HCEC 1CT (cell line): Measurements from ENCODE around the gene SP140.
"Not testable (repeated sequence)": the region's sequence is repeated elsewhere in the genome, so short reads cannot be mapped to it uniquely, and the experiment has no call there.

Experiments
- DNase-seq: peaks from one replicate; pipeline ENCODE4 v3.0.0-alpha.2; 2017

SP140 gene

DNA sequence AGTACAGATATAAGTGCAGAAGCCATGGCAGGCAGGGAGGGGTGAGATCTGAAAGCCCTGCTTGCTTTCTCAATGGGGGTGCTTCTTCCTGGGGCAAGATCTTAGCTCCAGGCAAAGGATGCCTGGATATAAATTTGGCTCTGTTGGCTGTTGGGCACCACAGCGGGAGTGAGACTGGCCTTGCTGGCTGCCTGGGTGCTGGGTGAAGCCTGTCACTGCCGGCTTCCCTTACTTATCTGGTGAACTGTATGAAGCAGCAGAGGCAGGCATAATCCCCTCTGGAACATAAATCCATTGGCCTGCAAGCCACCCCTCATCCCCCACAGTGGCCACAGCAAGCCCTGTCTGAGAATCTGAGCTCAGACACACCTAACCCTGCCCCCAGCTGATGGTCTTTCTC is 74.1 kb downstream of the SP140 start:
- DNase-seq: no peak

DNA sequence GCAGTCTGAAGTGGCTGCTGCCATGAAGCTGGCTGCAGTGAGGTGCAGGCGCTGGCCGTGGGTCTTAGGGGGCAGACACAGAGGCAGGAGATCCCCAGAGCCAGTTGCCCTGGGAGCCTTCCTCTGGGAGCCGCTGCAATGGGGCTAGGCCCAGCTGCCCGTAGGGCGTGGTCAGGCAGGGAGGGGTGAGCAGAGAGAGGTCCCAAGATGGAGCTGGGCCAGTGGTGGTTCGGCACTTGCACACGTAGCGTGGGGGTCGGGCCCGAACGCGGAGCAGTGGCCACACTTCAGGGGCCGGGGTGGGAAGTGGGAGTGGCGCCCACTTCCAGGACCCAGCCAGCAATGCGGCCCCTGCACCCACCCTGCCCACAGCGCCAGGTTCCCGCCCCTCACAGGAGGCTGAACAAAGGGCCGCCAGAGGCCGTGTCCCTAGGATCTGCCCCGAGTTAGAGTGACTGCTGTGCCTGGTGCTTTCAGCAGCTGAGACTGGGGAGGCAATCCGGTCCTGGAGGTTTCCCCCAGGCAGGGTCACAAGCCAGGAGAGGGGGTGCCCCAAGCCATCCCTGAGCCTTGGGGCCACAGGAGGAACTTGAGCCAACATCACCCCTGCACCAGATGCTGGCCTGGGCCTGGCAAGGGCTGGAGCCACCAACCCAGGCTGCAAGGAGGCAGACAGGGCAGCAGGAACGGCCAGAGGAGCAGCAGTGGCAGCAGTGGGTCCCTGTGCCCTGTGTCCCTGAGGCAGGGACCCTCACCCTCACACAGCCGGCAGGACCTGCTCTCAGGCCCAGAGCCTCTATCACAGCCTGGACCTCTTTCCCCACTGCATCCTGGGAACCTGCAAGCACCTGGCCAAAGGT is 80.1 kb downstream of the SP140 start:
- DNase-seq: no peak

DNA sequence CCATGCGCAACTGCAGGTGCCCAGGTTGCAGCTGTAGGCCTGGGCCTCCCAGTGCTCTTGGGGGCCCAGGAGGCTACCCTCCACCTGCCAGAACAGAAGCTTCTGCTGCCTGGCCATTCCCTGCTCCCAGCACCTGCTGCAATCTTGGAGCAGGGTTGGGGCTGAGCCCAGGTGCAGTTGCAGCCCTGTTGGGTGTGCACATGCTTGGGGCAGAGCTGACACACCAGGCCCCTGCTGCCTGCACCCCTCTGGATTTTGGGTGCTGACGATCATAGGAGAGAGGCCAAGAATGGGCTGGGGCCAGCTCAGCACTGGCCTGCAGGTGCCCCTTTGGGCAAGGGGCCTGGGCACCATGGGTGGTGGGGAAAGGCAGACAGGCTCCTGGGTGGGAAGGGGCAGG is 80.9 kb downstream of the SP140 start:
- DNase-seq: no peak

DNA sequence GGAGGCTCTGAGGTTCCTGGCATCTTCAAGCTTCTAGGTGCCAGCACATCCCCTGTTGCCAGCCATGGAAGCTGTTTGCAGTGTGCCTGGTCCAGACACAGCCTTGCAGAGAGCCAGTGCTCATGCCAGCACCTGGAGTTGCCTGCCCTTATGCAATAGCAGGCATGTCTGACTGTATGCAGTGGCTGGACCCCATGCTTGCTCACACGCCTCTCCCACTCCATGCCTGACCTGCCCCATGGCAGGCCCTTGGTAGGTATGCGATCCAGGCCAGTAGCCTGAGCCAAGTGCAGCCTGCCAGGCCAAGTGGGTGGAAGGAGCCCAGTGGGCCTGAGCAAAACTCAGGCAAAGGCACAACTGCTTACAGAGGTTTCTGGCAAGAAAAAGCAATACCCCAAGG is 81.9 kb downstream of the SP140 start:
- no peak for DNase-seq

DNA sequence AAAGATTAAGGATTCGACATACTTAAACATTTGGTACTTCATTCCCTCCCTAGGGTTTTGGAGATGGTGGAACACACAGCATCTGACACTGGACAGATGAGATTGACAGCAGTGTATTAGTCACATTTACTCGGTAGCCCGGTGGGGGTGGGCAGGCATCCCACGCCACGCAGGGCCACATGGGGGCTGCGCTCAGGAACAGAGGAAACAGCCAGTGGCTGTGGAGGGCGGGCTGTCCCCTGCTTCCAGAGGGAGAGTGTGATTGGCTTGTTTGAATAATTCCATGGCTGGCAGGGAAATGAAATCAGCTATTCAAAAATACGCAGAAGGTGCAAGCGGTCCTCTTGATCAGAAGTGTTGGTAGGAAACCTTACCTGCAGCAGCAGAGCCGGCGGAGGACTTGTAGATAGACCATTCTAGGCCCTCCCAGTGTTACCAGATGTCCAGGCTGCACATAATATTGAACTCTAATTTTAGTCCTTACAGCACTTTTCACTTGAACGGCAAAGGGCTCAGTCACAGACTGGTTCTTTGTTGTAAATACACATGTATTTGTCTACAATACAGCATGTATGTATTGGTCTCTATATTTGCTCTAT is 83.0 kb downstream of the SP140 start:
- no peak for DNase-seq

DNA sequence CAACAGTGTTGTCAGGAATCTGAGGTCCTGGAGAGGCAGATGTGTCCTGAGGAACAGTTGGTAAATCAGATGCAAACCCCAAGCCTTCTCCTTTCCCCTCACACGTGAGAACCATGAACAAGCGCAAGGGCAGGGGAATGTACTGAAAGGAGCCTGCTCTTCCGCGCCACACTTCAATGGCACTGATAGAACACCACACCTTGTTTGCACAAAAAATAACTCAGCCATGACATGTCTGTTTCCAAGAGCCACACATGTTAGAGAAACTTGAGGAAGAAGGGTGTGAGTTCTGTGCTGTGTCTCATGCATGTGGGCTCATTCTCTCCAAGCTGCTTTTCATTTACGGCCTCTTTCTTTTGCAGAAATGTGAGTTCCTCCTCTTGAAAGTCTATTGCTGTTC is 85.3 kb downstream of the SP140 start:
- DNase-seq: not testable (repeated sequence)

DNA sequence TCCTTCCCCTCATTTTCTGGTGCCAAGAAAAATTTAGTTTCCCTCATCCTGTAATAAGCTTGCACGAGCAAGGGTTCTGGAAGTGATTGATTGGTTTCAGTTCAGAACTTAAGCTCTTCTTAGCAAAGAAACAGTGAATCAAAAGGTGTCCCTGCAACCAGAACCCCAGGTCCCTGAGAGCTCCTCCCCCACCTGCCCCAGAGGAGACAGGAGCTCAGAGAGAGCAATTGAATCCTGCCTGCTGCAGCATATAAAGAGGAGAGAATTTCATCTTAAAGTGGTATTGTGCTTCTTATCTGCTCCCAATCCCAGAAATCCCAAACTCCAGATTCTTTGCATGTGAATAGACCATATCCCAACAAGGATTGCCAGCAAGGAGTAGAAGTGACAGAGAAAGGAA is 86.1 kb downstream of the SP140 start:
- not testable (repeated sequence) for DNase-seq

DNA sequence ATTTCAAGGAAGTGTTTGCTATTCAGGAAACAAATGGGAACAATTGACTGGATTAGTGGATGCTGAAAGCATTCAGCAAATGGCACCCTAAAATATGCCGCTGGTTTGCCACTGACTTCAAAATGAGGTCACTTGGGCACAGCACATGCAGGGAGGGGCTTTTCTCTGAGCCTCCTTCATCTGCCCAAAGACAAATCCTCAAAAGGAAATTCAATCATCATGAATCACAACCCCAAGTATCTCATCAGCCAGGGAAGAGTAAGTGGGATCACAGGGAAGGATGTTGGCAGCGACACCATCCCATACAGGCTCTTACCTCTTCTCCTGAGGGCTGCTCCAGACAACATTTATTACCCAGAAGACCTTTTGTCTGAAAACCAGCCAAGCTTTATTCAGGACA is 87.1 kb downstream of the SP140 start:
- DNase-seq: peak; percentile 76

DNA sequence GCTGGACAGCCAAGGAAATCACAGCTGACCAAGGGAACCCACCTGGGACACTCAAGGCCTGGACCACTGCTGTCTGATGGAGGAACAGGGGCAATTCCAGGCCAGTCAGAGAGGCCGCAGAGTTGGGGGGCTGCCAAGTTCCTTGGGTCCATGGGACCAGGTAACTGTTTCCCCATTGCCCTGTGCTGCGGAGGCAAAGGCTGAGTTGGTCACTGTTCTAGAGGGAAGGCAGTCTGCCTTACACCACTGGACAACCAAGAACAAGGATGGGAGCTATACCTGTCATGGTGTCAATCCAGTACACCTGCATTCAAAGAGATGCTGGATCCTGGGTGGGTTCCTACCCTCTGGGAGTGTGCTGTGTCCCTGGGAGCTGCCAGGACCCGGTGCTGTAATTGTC is 91.8 kb downstream of the SP140 start:
- DNase-seq: no peak

DNA sequence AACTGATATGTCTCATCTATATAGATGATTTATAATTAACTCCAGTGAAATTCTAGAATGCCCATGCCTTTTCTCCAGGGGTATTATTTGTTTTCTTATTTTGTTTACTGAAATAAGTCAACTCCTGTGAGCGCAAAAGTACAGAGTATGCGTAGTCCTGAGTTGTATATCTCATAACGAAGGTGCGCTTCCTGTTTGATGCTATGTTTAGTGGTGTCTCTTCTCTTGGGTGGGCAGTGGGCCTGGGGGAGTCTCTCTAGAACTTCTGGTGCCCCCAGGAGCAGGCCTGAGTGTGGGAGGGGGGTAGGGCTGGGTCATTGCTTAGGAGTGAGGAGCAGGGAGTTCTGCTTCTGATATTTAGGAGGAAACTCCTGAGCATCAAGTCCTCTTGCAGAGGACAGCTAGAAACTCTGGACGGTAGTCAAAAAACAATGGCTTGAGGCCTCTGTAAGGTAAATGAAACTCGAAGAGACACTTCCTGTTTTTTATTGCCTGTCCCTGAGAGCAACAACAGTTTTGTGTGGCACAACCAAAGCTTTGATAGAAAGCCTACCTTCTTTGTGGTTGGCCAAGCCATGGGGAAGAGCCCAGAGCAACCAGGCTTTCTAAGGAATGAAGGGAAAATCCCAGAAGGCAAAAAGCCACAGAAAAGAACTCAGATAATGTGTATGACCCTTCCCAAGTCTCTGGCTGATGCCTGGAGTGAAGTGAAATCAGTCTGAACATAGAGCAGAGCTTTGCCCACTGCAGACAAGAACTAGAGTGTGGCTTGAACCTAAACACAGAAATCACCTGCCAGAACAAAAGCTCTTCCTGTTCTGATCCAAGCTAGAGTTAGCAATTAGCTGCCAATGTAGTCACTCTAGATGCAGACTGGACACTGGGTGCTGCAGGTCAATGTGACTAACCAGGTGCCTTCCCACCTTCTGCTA is 92.9 kb downstream of the SP140 start:
- no peak for DNase-seq

DNA sequence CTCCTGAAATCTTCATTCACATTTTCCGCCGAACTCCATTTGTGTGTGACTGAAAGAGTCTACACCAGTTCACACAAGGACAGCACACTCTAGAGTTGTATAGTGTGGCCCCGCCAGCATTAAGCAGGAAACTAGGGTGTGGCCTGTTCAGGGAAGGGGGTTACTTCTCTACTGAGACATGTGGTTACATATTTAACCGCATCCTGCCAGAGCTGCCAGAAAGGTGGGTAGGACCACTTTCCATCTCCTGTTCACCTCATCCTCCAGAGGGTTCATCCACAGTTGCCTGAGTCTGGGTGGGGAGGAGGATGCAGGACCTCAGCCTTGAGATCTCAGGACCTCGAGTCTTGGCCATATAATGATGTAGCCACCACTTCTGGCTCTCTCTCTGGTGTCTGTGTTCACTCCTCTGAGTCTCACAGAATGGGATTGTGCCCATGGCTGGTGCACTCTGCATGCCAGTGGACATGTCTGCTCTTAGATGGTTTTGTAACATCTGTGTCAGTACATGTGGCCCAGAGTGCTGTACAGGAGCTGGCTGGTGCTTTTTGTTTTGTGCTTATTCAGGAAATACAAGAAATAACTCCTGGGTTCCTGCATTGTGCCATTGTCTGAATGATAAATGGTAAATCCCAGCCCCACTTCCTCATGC is 93.8 kb downstream of the SP140 start:
- DNase-seq: no peak

DNA sequence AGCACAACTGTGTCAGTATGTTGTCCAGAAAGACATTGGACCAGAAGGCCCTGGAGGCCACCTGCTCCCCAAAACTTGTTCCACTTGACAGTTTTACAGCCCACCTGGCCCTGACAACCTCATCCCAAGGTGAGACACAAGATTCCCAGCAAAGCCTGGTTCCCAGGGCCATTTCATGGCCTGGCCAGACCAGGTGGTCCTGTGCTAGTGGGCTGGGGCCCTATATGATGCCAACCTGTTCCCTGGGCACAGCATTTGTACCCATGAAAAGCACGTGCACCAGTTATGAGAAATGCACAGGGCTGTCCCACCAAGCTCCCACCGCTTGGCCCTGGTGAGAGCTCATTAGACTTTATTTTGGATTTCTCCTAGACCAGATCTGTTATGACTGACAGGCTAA is 95.5 kb downstream of the SP140 start:
- DNase-seq: no peak

DNA sequence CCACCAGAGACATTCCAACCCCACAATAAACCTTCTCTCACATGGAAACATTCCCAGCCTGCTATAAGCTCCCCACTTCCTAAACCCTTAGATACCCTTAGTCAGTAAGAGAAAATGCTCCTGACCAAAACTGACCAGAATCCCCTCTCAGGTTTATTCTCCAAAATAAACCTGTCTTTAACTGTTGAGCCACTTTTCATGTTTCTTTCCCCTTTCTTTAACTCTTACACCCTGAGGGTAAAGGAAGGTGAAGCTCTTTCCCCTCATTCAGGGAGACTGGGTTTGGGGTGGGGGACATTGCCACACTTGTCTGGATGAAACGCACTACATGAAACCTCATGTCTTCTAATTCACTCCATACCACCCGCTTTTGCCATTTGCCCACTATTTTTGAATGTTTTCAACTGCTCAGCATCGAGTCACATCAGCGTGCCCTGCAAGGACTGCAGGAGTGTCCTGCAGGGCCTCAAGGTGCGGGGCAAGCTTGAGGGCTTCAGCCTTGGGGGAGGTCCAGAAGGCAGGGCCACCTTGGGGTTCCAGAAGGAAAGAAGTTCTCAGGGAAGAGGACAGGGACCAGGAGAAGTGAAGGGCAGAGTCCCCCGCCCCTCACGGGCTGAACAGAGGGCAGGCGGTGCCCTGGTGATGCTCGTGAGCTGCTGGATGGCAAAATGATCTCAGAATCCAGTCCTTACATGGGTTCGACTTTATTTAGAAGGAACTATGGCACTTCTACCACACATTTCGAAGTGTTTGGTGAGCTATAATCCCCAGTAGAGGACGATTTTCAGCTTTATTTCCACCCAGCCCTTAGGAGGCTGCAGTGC is 97.2 kb downstream of the SP140 start:
- no peak for DNase-seq

DNA sequence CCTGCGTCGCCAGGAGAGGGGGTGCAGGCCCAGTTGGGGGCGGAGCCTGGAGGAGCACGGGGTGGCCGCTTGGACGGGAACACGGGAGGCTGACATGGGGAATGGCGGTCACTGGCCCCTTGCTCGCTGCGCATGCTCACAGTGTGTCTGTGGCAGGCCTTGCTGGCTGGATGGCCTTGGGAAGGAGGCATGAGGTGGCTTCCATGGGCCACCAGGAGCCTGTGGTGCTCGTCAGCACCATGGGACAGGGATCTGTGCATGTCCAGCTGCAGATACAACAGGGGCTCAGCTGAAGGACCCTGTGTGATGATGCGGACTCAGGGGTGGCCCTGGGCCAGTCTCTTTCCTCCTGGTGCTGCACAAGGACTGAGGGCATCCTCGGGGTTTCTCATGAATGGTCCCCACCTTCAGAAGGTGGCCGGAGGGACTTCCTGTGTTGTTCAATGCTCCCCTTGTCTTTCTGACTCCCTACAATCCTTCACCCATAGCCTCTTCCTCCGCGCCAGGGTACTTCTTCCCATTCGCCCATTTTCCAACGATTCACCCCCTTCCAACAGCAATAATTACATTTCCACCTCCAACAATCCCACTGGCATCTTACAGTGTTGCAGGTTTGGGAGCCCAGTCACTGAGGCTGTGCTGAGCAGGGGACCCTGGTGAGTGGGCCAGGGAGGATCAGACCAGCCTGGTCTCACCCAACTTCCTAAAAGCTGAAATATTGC is 98.0 kb downstream of the SP140 start:
- DNase-seq: no peak

DNA sequence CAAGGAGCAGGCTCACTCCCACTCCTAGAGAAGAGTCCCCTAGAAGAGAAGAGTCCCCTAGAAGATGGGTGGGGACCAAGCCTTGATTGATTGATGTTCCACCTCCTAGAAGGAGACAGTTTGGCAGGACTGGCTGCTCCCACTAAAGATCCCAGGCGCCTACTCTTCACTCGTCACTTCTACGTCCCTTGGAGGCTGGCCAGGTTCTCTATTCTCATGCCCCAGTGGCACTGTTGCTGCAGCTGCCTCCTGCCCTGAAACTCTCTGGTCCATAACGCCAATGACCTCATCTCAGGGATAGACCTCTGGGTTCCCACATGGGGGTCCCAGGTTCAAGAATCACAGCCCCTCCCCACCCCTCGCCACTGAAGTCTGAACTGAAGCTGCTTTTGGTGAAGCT is 99.0 kb downstream of the SP140 start:
- DNase-seq: no peak

DNA sequence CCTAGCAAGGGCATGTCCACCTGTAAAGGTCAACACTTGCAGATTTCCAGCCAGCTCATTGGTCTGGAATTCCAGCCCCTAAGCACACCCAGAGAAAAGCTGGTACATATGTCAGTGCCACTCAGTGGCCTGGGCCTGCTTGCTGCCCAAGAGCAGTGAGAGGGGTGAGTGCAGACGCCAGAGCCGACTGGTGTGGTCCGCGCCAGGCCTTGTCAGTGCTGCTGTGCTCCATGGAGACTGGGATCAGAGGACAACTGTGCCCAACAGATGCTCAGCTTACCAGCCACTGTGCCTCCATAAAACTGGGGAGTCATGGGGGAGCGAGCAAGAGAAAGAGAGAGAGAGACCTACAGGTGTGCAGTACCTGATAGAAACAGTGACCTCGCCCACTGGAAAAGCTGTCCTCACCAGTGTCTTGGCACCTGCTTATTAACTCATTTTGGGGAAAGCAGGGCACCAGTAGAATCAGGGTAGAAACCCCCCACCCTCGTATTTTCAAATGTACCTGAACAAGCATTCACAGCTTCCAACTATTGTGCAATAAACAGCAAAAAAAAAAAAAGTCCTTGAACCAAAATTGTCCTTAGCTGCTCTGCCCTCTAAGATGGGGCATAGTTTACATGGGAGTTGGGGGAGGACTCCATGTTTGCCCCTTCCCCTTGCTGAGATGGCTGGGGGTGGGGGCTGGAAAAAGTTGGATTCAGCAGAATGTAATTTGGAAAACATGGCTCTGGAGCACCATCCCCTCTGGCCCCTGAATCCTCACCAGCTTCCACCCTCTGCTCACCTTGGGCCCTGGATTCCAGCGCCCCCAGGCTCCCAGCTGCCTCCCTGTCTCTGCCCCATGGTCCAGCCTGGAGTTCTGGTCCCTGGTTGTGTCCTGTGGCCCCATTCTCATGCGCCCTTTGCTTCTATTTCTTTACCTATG is 100.0 kb downstream of the SP140 start:
- no peak for DNase-seq

DNA sequence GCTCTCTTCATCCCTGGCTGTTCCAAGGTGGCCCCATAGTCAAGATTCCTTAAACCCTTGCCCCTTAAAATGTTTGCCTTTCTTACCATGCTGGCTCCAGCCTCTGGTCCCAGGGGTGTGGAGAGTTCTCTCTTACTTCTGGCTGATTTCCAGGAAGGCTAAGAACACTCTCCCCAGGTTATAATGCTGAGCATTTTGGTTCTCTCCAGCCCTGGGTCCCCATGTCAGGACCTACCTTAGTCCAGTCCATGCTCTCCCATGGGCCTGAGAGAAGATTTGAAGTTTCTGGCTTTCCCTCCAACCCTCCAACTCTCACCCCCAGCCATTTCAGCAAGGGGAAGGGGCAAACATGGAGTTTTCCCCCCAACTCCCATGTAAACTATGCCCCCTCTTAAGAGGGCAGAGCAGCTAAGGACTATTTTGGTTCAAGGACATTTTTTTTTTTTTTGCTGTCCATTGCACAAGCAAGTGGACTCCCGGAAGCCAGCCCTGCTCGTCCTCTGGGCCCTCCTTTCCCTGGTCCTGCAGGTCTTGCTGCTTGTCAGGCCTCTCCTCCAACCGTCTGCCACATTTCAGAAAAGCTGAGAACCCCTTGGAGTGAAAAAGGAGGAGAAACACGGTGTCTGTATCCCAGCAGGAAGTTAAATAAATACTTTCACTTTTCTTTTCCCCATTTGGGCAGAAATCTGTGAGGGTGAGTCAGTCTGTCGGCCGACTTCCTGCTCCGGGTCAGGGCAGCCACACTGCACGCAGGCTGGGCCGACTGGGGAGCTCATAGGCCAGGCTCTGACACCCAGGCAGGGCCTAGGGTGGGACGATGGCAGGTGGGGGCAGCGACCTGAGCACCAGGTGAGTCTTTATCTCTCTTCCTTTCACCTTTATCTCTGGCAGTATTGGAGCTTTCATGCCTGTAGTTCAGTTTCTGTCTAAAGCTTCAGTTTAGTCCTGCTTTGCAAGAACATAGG is 101.2 kb downstream of the SP140 start, which contains the start of gene SP140L:
Gene SP140L (plus strand): TSS at position 741 of the 965 bp plus-strand sequence. CDS start 77 bp downstream, at position 818.
- DNase-seq: peak; percentile 89

DNA sequence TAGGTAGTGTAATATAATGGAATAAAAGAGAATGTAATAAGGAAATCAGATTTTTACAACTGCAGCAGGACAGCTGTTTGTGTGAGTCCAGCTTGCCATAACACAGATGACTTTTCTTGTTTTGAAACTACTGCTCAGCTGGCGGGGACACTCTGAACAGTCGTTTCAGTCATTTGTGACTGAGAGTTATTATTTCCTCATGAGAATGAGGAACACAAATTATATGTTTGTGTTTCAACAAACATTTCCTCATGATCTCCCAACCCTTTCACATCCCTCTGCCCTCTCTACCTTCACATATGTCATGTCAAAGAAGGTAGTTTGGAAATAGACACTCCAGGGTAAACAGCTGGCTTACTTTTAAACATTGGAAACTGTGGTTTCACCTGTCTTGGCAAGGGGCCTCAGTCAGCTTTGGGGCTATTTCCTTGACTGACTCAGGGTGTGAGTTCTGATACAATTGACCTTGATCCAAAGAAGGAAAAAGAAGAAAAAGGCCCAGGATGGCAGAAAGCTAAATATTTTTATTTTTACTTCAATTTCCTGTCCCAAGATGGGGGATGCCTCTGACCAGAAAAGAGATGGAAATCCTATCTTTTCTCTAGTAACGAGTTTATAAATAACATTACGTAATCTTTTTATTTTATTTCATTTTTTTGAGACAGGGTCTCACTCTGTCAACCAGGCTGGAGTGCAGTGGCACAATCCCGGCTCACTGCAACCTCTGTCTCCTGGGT is 102.0 kb downstream of the SP140 start:
- DNase-seq: peak; percentile 3
